Mesothelial cell of epicardium (in vitro differentiated cells): Measurements from ENCODE around the gene TNFRSF11A. TPM values are rescaled to one million over a fixed set of nuclear protein-coding genes. Genes with fewer than 3 reads are reported as not detected.

Experiments used
- DNase-seq, 2 experiments: peaks; one replicate each; pipeline ENCODE4 v3.0.0; 2021; ENCODE audit warnings: low spot score in 2 of 2; ENCODE audit not compliant: unreplicated experiment in 2 of 2
- H3K27ac Mint-ChIP-seq: 2 replicates; pipeline ENCODE4 v1.8.0; 2021; ENCODE audit warnings: mixed read lengths
- H3K27me3 Mint-ChIP-seq: 2 replicates; pipeline ENCODE4 v1.8.0; 2021; ENCODE audit warnings: low read depth, mixed read lengths
- H3K36me3 Mint-ChIP-seq: 2 replicates; pipeline ENCODE4 v1.8.0; 2021; ENCODE audit warnings: mixed read lengths
- H3K4me1 Mint-ChIP-seq: 2 replicates; pipeline ENCODE4 v1.8.0; 2021; ENCODE audit warnings: mixed read lengths
- H3K4me3 Mint-ChIP-seq: 2 replicates; pipeline ENCODE4 v1.8.0; 2021; ENCODE audit warnings: mild to moderate bottlenecking, moderate library complexity, mixed read lengths
- H3K9me3 Mint-ChIP-seq: 2 replicates; pipeline ENCODE4 v1.8.0; 2021; ENCODE audit warnings: mixed read lengths
- total RNA-seq: library from RNA; stranded (reverse); gene quantifications from 3 replicates; pipeline ENCODE4 v1.2.1, GENCODE V29; 2021
- TF ChIP-seq, protein P1 (sequence below): fragments of 200-600 bp; sonication (generic); IDR thresholded peaks from one replicate; pipeline ENCODE4 v1.5.0; 2021; ENCODE audit warnings: antibody characterized with exemption; ENCODE audit not compliant: unreplicated experiment

TNFRSF11A gene
- total RNA-seq, 1 donor from 2014 or later: 0.83 TPM

DNA sequence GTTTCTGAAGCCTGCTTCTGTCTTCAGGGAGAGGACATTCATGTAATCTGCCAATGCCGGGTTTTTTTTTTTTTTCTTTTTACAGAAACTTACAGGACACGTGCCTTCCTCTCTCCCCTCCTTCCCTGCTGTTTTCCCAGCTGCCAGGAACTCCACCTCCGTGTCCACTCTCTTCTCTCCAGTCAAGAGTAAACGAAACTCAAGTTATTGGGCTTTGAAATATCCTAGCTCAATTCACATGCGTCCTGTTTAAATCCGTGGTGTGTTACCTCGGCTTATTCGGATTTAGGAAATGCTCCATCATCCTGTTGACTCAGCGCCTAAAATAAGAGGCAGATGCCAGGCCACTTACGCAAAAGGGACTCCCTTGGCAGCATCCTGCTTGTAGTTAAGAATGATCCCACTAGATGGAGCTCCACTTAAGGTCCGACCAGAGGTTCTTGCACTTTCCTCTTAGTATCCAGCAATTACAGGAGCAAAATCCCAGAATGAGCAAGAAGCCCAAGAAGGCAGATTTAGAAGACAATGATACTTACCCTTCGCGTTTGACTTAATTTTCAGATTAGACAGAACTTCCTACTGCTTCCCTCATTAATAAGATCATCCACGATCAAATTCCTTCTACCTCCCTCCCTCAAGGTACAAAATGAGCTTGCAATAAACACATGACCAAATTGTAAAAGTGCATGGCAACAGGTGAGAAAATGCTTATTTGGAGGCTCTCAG lies 100.5 kb downstream of the TNFRSF11A start:
- peak in 1 of 2 experiments; percentile 67 for DNase-seq
- Mint-ChIP-seq H3K9me3 (peaks cover 14% of the 10 kb centered on the region), H3K27ac (peak overlapping the region; percentile 41), H3K4me3 (peak overlapping the region; percentile 61), H3K27me3 (peaks cover 30% of the 10 kb centered on the region), H3K36me3 (peaks cover 2% of the 10 kb centered on the region), H3K4me1 (peaks cover 9% of the 10 kb centered on the region)
- TF ChIP-seq, protein P1, sequence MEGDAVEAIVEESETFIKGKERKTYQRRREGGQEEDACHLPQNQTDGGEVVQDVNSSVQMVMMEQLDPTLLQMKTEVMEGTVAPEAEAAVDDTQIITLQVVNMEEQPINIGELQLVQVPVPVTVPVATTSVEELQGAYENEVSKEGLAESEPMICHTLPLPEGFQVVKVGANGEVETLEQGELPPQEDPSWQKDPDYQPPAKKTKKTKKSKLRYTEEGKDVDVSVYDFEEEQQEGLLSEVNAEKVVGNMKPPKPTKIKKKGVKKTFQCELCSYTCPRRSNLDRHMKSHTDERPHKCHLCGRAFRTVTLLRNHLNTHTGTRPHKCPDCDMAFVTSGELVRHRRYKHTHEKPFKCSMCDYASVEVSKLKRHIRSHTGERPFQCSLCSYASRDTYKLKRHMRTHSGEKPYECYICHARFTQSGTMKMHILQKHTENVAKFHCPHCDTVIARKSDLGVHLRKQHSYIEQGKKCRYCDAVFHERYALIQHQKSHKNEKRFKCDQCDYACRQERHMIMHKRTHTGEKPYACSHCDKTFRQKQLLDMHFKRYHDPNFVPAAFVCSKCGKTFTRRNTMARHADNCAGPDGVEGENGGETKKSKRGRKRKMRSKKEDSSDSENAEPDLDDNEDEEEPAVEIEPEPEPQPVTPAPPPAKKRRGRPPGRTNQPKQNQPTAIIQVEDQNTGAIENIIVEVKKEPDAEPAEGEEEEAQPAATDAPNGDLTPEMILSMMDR: peak; percentile 61

- H3K27ac Mint-ChIP-seq: no peak overlapping the region
- H3K9me3 Mint-ChIP-seq: peaks cover 19% of the 10 kb centered on the region
- peaks cover 30% of the 10 kb centered on the region for H3K27me3 Mint-ChIP-seq
- no peak overlapping the region for H3K4me3 Mint-ChIP-seq
- peaks cover 2% of the 10 kb centered on the region for H3K36me3 Mint-ChIP-seq
- peaks cover 6% of the 10 kb centered on the region for H3K4me1 Mint-ChIP-seq
- TF ChIP-seq, protein P1: no peak
- no peak for DNase-seq
These were observed 101.0 kb downstream of the TNFRSF11A start for GRCh38 chr18:62426191-62426488.

DNA sequence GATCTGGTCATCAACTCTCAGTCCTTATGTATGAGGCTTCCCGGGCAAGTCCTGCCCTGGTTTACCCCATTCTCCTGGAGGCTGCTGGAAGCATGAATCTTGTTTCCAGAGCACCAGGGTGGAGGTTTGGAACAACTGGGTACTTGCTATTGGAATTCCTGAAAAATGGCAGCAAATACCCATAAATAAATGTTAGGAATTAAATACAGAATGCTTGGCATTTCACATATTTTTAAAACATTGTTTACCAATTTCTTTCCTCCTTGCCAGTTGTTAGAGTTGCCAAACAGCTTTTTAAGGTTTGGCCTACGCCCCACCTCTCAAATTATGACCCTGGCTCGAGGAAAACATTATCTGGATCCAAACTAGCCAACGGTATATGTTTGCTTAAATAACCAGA lies 107.1 kb downstream of the TNFRSF11A start:
- Mint-ChIP-seq H3K36me3 (peaks cover 2% of the 10 kb centered on the region), H3K9me3 (peaks cover 21% of the 10 kb centered on the region), H3K4me1 (no peaks in the 10 kb centered on the region), H3K27ac (no peak overlapping the region), H3K4me3 (no peak overlapping the region), H3K27me3 (peaks cover 12% of the 10 kb centered on the region)
- TF ChIP-seq, protein P1: no peak
- no peak for DNase-seq

DNA sequence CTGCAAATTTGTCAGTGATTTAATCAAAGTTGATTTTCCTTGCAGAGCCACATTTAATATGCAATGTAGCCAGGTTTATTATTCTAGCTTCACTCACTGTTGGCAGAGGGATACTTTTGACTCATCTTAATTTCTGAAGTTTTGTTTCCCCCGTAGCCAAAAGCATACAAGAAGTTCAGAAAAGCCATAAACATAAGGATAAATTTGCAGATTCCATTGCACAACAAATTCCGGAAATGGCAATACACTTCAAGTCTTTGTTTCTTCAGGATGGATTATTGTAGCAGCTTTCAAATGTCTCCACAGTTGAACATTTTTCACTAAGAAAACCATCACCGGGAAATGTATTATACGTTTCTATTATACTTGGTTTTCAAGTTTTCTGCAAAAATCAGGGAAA lies 109.7 kb downstream of the TNFRSF11A start:
- Mint-ChIP-seq H3K27me3 (peaks cover 6% of the 10 kb centered on the region), H3K27ac (no peak overlapping the region), H3K36me3 (peaks cover under 1% of the 10 kb centered on the region), H3K4me1 (no peaks in the 10 kb centered on the region), H3K9me3 (peaks cover 10% of the 10 kb centered on the region), H3K4me3 (no peak overlapping the region)
- TF ChIP-seq, protein P1: no peak
- DNase-seq: no peak

DNA sequence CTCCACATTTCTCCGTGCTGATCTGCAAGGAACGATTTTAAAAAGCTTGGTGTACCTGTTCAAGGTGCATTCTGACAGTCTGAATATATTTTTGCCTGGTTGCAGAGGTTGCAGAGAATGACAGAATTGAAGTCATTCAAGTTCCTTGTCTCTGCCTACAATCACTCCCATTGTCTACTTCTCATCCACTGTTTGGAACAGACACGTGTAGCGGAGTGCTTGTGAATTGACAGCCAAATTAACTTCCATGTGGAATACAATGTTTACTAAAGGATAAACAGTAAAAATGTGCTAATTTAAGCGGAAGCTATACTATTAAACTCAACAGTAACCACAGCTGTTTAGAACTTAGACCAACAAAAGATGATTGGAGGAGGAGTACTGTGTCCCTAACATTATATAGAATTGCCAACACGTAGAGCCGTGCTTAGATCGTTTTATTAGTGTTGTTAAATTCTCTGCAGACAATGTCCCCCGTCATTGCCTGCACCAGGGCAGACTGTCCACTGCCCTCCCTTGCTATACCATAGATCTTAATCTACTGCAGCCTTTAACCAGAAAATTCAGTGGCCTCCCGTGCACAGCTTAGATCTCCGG lies 110.4 kb downstream of the TNFRSF11A start:
- Mint-ChIP-seq H3K4me1 (no peaks in the 10 kb centered on the region), H3K36me3 (no peaks in the 10 kb centered on the region), H3K27me3 (peaks cover 6% of the 10 kb centered on the region), H3K27ac (no peak overlapping the region), H3K4me3 (no peak overlapping the region), H3K9me3 (peaks cover 8% of the 10 kb centered on the region)
- TF ChIP-seq, protein P1: no peak
- no peak for DNase-seq
